K562 (cell line): ENCODE results near the gene MYRIP. TPM values are rescaled to one million over a fixed set of nuclear protein-coding genes. Genes with fewer than 3 reads are reported as not detected.

Experiments
- ATAC-seq: fragments of 200-7000 bp; cut with Tn5 transposase; 3 replicates; pipeline ENCODE4 v1.9.1; 2020; ENCODE audit warnings: moderate library complexity
- BruUV-seq: library from RNA; stranded (reverse); fragments of 400-500 nt; replicated peaks from 2 replicates; lab custom pipeline; 2021; lab: Mats Ljungman, UMichigan
- CTCF ChIA-PET: fragments of 300-600 bp; formaldehyde crosslinking; extraction: SDS; loops from one replicate; lab custom pipeline; 2021; ENCODE audit warnings: low intra/inter-chr PET ratio; lab: Yijun Ruan, JAX
- POLR2A ChIA-PET: fragments of 300-600, 350-650 bp; sonication (Branson Sonifier 250); formaldehyde crosslinking; extraction: SDS; loops from one replicate; lab custom pipeline; 2021; ENCODE audit warnings: antibody characterized with exemption, inconsistent platforms; lab: Yijun Ruan, JAX
- DNase-seq, 4 experiments: peaks; one replicate each; pipeline versions ENCODE4 v3.0.0 to v3.0.0-alpha.2; 2011 to 2018; ENCODE audit warnings: low spot score in 3 of 4, mixed read lengths in 3 of 4; ENCODE audit errors: extremely low read depth in 1 of 4
- FAIRE-seq: peaks from 2 replicates; lab custom pipeline; 2011; peaks lifted over from hg19 to GRCh38; lab: Jason Lieb, UNC
- H2AFZ ChIP-seq: 2 replicates; pipeline ENCODE4 v1.6.0; 2011; ENCODE audit warnings: low read depth, low read length, control low read depth, inconsistent platforms
- H3K27ac ChIP-seq: fragments of 200-600 bp; 3 replicates; pipeline ENCODE4 v1.8.0; 2011; ENCODE audit warnings: low read depth, mild to moderate bottlenecking, control low read depth, inconsistent platforms, low read length, moderate library complexity, mixed read lengths; ENCODE audit errors: extremely low read depth
- H3K27me3 ChIP-seq, 2 experiments: fragments of 300-600 bp in 1 of 2; 2 replicates in 1 of 2; 3 replicates in 1 of 2; pipeline versions ENCODE4 v1.6.0 to v1.8.0; 2011; ENCODE audit warnings: inconsistent platforms in 2 of 2, low read length in 2 of 2, mild to moderate bottlenecking in 1 of 2, mixed read lengths in 1 of 2, moderate library complexity in 1 of 2; ENCODE audit not compliant: control insufficient read depth in 2 of 2, insufficient read depth in 2 of 2
- H3K36me3 ChIP-seq: fragments of 300-600 bp; 3 replicates; pipeline ENCODE4 v1.8.0; 2011; ENCODE audit warnings: mild to moderate bottlenecking, low read length, inconsistent platforms; ENCODE audit not compliant: control insufficient read depth, insufficient read depth
- H3K4me1 ChIP-seq, 2 experiments: fragments of 200-600 bp in 1 of 2; replicated peaks in 1 of 2; 2 replicates in 1 of 2; 3 replicates in 1 of 2; pipeline versions ENCODE4 v1.5.1 to v1.8.0; 2011; ENCODE audit warnings: inconsistent platforms in 2 of 2, low read length in 2 of 2, mild to moderate bottlenecking in 1 of 2, mixed read lengths in 1 of 2, moderate library complexity in 1 of 2; ENCODE audit not compliant: control insufficient read depth in 2 of 2, insufficient read depth in 2 of 2
- H3K4me2 ChIP-seq: 2 replicates; pipeline ENCODE4 v1.6.1; 2011; ENCODE audit warnings: low read length, control low read depth, inconsistent platforms, mixed read lengths; ENCODE audit not compliant: insufficient read depth
- H3K4me3 ChIP-seq: fragments of 200-600 bp; sonication (generic), shearing (Covaris generic); 2 replicates; pipeline ENCODE4 v1.5.1; 2016; ENCODE audit warnings: control low read depth, inconsistent platforms
- H3K79me2 ChIP-seq: fragments of 200-600 bp; 3 replicates; pipeline ENCODE4 v1.8.0; 2011; ENCODE audit warnings: low read length, inconsistent platforms; ENCODE audit not compliant: control insufficient read depth, insufficient read depth
- H3K9ac ChIP-seq, 2 experiments: 2 replicates each; pipeline versions ENCODE4 v1.6.0 to v1.6.1; 2011; ENCODE audit warnings: low read depth in 2 of 2, low read length in 2 of 2, control low read depth in 1 of 2, inconsistent platforms in 1 of 2, mild to moderate bottlenecking in 1 of 2, mixed read lengths in 1 of 2; ENCODE audit not compliant: insufficient read depth in 1 of 2
- H3K9me1 ChIP-seq: one replicate; pipeline ENCODE4 v1.6.0; 2011; ENCODE audit warnings: inconsistent platforms, mild to moderate bottlenecking, low read length, moderate library complexity; ENCODE audit not compliant: control insufficient read depth, insufficient read depth
- H3K9me3 ChIP-seq: replicated peaks from 2 replicates; pipeline ENCODE4 v1.5.1; 2011; ENCODE audit warnings: low read depth, low read length, inconsistent platforms; ENCODE audit not compliant: control insufficient read depth, insufficient read depth
- H4K20me1 ChIP-seq: replicated peaks from 2 replicates; pipeline ENCODE4 v1.6.1; 2011; ENCODE audit warnings: low read length, inconsistent platforms, mixed read lengths; ENCODE audit not compliant: control insufficient read depth, insufficient read depth
- ATF1 ChIP-seq, 2 experiments: fragments of 450-650 bp in 1 of 2; IDR thresholded peaks; 2 replicates each; pipeline ENCODE4 v1.6.1; 2016; ENCODE audit warnings: missing compliant biosample characterization in 1 of 2, missing genetic modification characterization in 1 of 2
- MAFK ChIP-seq: IDR thresholded peaks from 2 replicates; pipeline ENCODE4 v1.6.1; 2011; ENCODE audit warnings: low read length, improper control_type of control experiment
- SRSF7 ChIP-seq: fragments of 200-400 bp; formaldehyde crosslinking; optimal IDR thresholded peaks from 2 replicates; pipeline ENCODE3; 2017; ENCODE audit warnings: mild to moderate bottlenecking, low read depth, low read length
- TAF9B ChIP-seq: fragments of 450-650 bp; IDR thresholded peaks from 2 replicates; pipeline ENCODE4 v1.6.1; 2018; ENCODE audit warnings: mild to moderate bottlenecking; ENCODE audit not compliant: partially characterized antibody
- ZEB2 ChIP-seq: fragments of 450-650 bp; IDR thresholded peaks from 2 replicates; pipeline ENCODE4 v1.6.1; 2016
- WGBS: fragments of 100-300 bp; shearing (Covaris generic); methylation state at CpG from one replicate; pipeline ENCODE4 v1.1.6; 2016; ENCODE audit warnings: low coverage, mixed read lengths; ENCODE audit not compliant: insufficient coverage; ENCODE audit errors: missing lambda C conversion rate; 5-methylcytosine and 5-hydroxymethylcytosine counted together
- in situ Hi-C: fragments of 300-500 bp; cut with MboI; formaldehyde crosslinking; loops from 4 replicates; pipeline ENCODE4 v1.15.0; 2018; ENCODE audit warnings: inconsistent platforms, mixed read lengths
- intact Hi-C: fragments of 100-400 bp; cut with micrococcal nuclease; formaldehyde crosslinking; loops from 2 replicates; pipeline ENCODE4 v1.14.2; 2022
- polyA plus RNA-seq, 8 experiments: library from polyadenylated mRNA; depleted of rRNA in 4 of 8; stranded (reverse) in 5 of 8; unstranded in 3 of 8; fragments of >200 nt; fragmentation: Nextera tagmentation in 2 of 8; fragmentation: Illumina TruSeq in 1 of 8; extraction: Ambion mirVana in 2 of 8; extraction: Trizol in 1 of 8; gene quantifications; 2 replicates each; pipeline versions ENCODE4 v1.2.1 to v1.2.3, GENCODE V29; 2011 to 2014; ENCODE audit warnings: inconsistent platforms in 1 of 8, missing spikeins in 1 of 8
- total RNA-seq, 7 experiments: library from RNA; depleted of rRNA in 6 of 7; stranded (reverse); fragments of >200 nt in 6 of 7; fragmentation: Illumina TruSeq in 2 of 7; extraction: Trizol in 2 of 7; gene quantifications; 2 replicates each; pipeline versions ENCODE4 v1.2.1 to v1.2.3, GENCODE V29; 2011 to 2021; ENCODE audit warnings: low replicate concordance in 1 of 7

The MYRIP gene
- total and polyA plus RNA-seq, 9 of the 15 experiments (the other 6 are each of a cell fraction or from before 2014, with no cell fraction given): 0.03 to 0.12 TPM; not detected in 7

GRCh38 chr3:40192628-40193027 lies 383.2 kb downstream of the MYRIP start (continued):
- 0 out of 2 replicates have a peak, but pooled peaks have one; percentile 53 for TF ChIP-seq ZEB2
- no peak for TF ChIP-seq ATF1 (CRISPR knock-in tag; IDR thresholded peaks at IDR 0.05)
- 0 out of 2 replicates have a peak, but pooled peaks have one; percentile 31 for TF ChIP-seq ATF1 (tag; IDR thresholded peaks at IDR 0.05)
- peak; percentile 82 for TF ChIP-seq MAFK

- no peak overlapping the region for H3K4me3 ChIP-seq
- H3K4me1 ChIP-seq: peaks cover 3 to 4% of the 10 kb centered on the region in 2 experiments; a peak in 2 of 5 replicates
- ChIA-PET CTCF (no interaction called here), POLR2A (interaction anchor here (0.6 kb wide), 1 partner anchor 9 kb away, joined by 3 read pairs; no protein-coding TSS in a partner anchor)
- no peak for ATAC-seq
- H3K4me2 ChIP-seq: no peak overlapping the region
- TF ChIP-seq SRSF7 (no peak), TAF9B (no peak)
- no peaks in the 10 kb centered on the region for H3K9me1 ChIP-seq
- intact Hi-C loops (loop anchor here (10.0 kb wide), 1 partner anchor 1688 kb away; no protein-coding TSS in a partner anchor), in situ Hi-C loops (loop anchor here (10.0 kb wide), 1 partner anchor 238 kb away; no protein-coding TSS in a partner anchor)
- no TSS peak for BruUV-seq
- no peak for DNase-seq
- H3K27me3 ChIP-seq: peaks cover 0 to 14% of the 10 kb centered on the region in 2 experiments; a peak in 2 of 5 replicates
- H3K79me2 ChIP-seq: no peaks in the 10 kb centered on the region
- H3K9ac ChIP-seq: no peak overlapping the region
- no peak for FAIRE-seq
- no peaks in the 10 kb centered on the region for H3K9me3 ChIP-seq
- H3K27ac ChIP-seq: no peak overlapping the region
- 7% methylated on average over 9 of the region's 9 CpGs for WGBS
- no peaks in the 10 kb centered on the region; the same call in 1 of the 2 replicates for H4K20me1 ChIP-seq
- H3K36me3 ChIP-seq: no peaks in the 10 kb centered on the region
- H2AFZ ChIP-seq: no peak overlapping the region
Measured at GRCh38 chr3:40196966-40197365, 387.6 kb downstream of the MYRIP start.
